Endothelial cell of umbilical vein (primary cell): ENCODE data around the gene RALGPS1. TPM values are rescaled to one million over a fixed set of nuclear protein-coding genes. Genes with fewer than 3 reads are reported as not detected.

Experiments used
- BruUV-seq: library from RNA; stranded (reverse); fragments of 400-500 nt; replicated peaks from 2 replicates; lab custom pipeline; 2021; lab: Mats Ljungman, UMichigan
- CTCF ChIA-PET: fragments of 300-600, 350-600 bp; sonication (Branson Sonifier 250); formaldehyde crosslinking; loops from one replicate; lab custom pipeline; 2021; ENCODE audit warnings: antibody characterized with exemption, inconsistent platforms; lab: Charles Lee
- POLR2A ChIA-PET: fragments of 300-600, 350-600 bp; sonication (Branson Sonifier 250); formaldehyde crosslinking; loops from one replicate; lab custom pipeline; 2021; ENCODE audit warnings: antibody characterized with exemption, inconsistent platforms; lab: Charles Lee
- DNase-seq: peaks from one replicate; pipeline ENCODE4 v3.0.0-alpha.2; 2011; ENCODE audit warnings: low read depth, low spot score
- FAIRE-seq: peaks from 2 replicates; lab custom pipeline; 2011; peaks lifted over from hg19 to GRCh38; lab: Jason Lieb, UNC
- H2AFZ ChIP-seq: 2 replicates; pipeline ENCODE4 v1.6.0; 2012; ENCODE audit warnings: low read depth, low read length, control low read depth, inconsistent platforms
- H3K27ac ChIP-seq: 2 replicates; pipeline ENCODE4 v1.5.1; 2011; ENCODE audit warnings: low read depth, mild to moderate bottlenecking, control low read depth, low read length, moderate library complexity; ENCODE audit not compliant: insufficient read depth
- H3K27me3 ChIP-seq, 2 experiments: 2 replicates each; pipeline versions ENCODE4 v1.6.0 to v1.6.1; 2011; ENCODE audit warnings: low read length in 2 of 2, mixed read lengths in 1 of 2; ENCODE audit not compliant: control insufficient read depth in 2 of 2, insufficient read depth in 2 of 2
- H3K36me3 ChIP-seq, 2 experiments: 2 replicates in 1 of 2; 3 replicates in 1 of 2; pipeline ENCODE4 v1.5.1; 2011; ENCODE audit warnings: low read length in 2 of 2, mild to moderate bottlenecking in 1 of 2, moderate library complexity in 1 of 2; ENCODE audit not compliant: control insufficient read depth in 2 of 2, insufficient read depth in 2 of 2; ENCODE audit errors: extremely low read depth in 1 of 2
- H3K4me1 ChIP-seq: 3 replicates; pipeline ENCODE4 v1.5.1; 2011; ENCODE audit warnings: mild to moderate bottlenecking, low read length; ENCODE audit not compliant: control insufficient read depth, insufficient read depth; ENCODE audit errors: extremely low read depth
- H3K4me2 ChIP-seq: 2 replicates; pipeline ENCODE4 v1.6.1; 2011; ENCODE audit warnings: low read length, control low read depth, mixed read lengths; ENCODE audit not compliant: insufficient read depth
- H3K4me3 ChIP-seq, 3 experiments: fragments of 200-600 bp in 1 of 3; sonication (generic), shearing (Covaris generic) in 1 of 3; replicated peaks in 1 of 3; 2 replicates each; pipeline ENCODE4 v1.5.1; 2011 to 2016; ENCODE audit warnings: control low read depth in 3 of 3, low read length in 3 of 3, mild to moderate bottlenecking in 2 of 3, inconsistent platforms in 1 of 3, low read depth in 1 of 3, moderate library complexity in 1 of 3; ENCODE audit not compliant: insufficient read depth in 1 of 3
- H3K79me2 ChIP-seq: 2 replicates; pipeline ENCODE4 v1.6.0; 2012; ENCODE audit warnings: low read length, inconsistent platforms; ENCODE audit not compliant: control insufficient read depth, insufficient read depth
- H3K9ac ChIP-seq: replicated peaks from 2 replicates; pipeline ENCODE3; 2011; ENCODE audit warnings: low read length, control low read depth; ENCODE audit not compliant: insufficient read depth; ENCODE audit errors: extremely low read depth
- H3K9me1 ChIP-seq: replicated peaks from 3 replicates; pipeline ENCODE4 v1.6.0; 2011; ENCODE audit warnings: mild to moderate bottlenecking, low read length; ENCODE audit not compliant: control insufficient read depth, insufficient read depth; ENCODE audit errors: extremely low read depth
- H3K9me3 ChIP-seq: replicated peaks from 2 replicates; pipeline ENCODE4 v1.5.1; 2012; ENCODE audit warnings: low read length, inconsistent platforms; ENCODE audit not compliant: control insufficient read depth, insufficient read depth
- H4K20me1 ChIP-seq: replicated peaks from 2 replicates; pipeline ENCODE3; 2011; ENCODE audit warnings: mild to moderate bottlenecking, low read length; ENCODE audit not compliant: control insufficient read depth, insufficient read depth; ENCODE audit errors: extremely low read depth
- EZH2 ChIP-seq: IDR thresholded peaks from 2 replicates; pipeline ENCODE4 v1.6.1; 2012; ENCODE audit warnings: borderline replicate concordance, low read depth, mild to moderate bottlenecking, moderate library complexity, low read length, inconsistent platforms; ENCODE audit not compliant: severe bottlenecking
- FOS ChIP-seq: IDR thresholded peaks from 2 replicates; pipeline ENCODE4 v1.6.1; 2011; ENCODE audit warnings: mild to moderate bottlenecking, low read length, moderate library complexity, borderline replicate concordance; ENCODE audit not compliant: insufficient read depth
- GATA2 ChIP-seq: IDR thresholded peaks from 2 replicates; pipeline ENCODE4 v1.7.0; 2011; ENCODE audit warnings: low read depth, mild to moderate bottlenecking, moderate library complexity, mixed read lengths, low read length; ENCODE audit not compliant: insufficient read length, insufficient read depth
- JUN ChIP-seq: IDR thresholded peaks from 2 replicates; pipeline ENCODE4 v1.6.1; 2011; ENCODE audit warnings: borderline replicate concordance, low read depth; ENCODE audit not compliant: insufficient read length, insufficient read depth
- MAX ChIP-seq: IDR thresholded peaks from 2 replicates; pipeline ENCODE4 v1.6.1; 2011; ENCODE audit not compliant: insufficient read depth, insufficient read length
- MYC ChIP-seq: IDR thresholded peaks from one replicate; pipeline ENCODE4 v1.6.1; 2011; ENCODE audit warnings: mild to moderate bottlenecking, low read depth, low read length
- POLR2A ChIP-seq: IDR thresholded peaks from 2 replicates; pipeline ENCODE4 v1.6.1; 2012; ENCODE audit warnings: low read depth, mild to moderate bottlenecking, control low read depth, low read length
- POLR2AphosphoS5 ChIP-seq: IDR thresholded peaks from 2 replicates; pipeline ENCODE4 v1.6.1; 2012; ENCODE audit warnings: low read depth, mild to moderate bottlenecking, control low read depth, low read length, moderate library complexity; ENCODE audit not compliant: insufficient read depth
- dilution Hi-C: fragments of 300-500 bp; cut with MboI; formaldehyde crosslinking; loops from one replicate; pipeline ENCODE4 v1.15.0; 2019; ENCODE audit warnings: low sequenced_read_pairs; ENCODE audit not compliant: extremely low pct_ligation_motif_present
- intact Hi-C: fragments of 100-400 bp; cut with micrococcal nuclease; formaldehyde crosslinking; loops from one replicate; pipeline ENCODE4 v1.10.0; 2022
- polyA plus RNA-seq, 4 experiments: library from polyadenylated mRNA; depleted of rRNA in 3 of 4; stranded (reverse) in 3 of 4; unstranded in 1 of 4; fragments of >200 nt; gene quantifications; 2 replicates each; pipeline versions ENCODE4 v1.2.1 to v1.2.3, GENCODE V29; 2011 to 2012; ENCODE audit warnings: missing spikeins in 1 of 4
- total RNA-seq: library from RNA; stranded (reverse); gene quantifications from 2 replicates; pipeline ENCODE4 v1.2.3, GENCODE V29; 2021
- TF ChIP-seq, protein P1 (sequence below), 2 donors: IDR thresholded peaks; 1 replicate in 1 of 2; 2 replicates in 1 of 2; pipeline ENCODE4 v1.5.1; 2011; ENCODE audit warnings: low read length in 2 of 2, mild to moderate bottlenecking in 2 of 2, moderate library complexity in 2 of 2, control low read depth in 1 of 2, inconsistent platforms in 1 of 2, low read depth in 1 of 2; ENCODE audit not compliant: insufficient read depth in 1 of 2; ENCODE audit errors: extremely low read depth in 1 of 2

RALGPS1 gene
- total and polyA plus RNA-seq, 2 donors (not counting 3 experiments of a cell fraction or from before 2014, with no cell fraction given), result 3.8 to 5.5 TPM

DNA sequence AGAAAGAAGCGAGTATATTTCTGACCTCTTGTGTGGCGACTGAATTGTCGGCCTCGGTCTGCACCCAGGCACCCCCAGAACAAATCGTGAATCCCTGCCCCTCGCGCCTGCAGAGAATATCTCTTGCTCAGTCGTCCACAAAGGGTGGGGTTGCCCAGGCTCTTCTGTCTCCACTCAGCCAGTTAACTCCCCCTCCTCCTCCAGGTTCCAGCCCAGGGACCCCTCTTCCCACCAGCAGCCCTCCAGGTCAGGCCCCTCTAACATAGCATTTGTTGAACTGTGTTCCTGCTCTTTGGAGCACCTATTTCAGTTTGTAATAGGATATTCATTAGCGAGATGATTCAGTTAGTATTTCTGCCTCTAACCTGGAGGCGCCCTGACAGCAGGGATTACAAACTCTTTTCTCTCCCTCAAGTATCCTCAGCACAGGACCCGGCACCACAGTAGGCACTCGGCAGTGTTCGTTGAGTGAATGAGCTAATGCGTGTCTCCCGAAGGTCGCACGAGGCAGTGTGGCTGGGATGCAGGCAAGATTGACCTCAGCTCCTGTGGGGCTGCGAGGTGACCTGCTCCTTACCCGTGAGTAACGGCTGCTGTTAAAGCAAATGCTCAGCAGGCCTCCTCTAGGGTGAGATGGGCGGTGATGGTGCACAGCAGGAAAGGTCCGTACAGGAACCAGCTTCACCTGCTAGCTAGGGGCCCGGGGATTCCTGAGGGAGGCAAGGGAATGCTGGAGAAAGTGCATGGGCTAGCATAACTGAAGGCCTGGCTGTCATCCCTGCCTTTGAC, 28.4 kb upstream of the RALGPS1 start:
- no peaks in the 10 kb centered on the region for H3K36me3 ChIP-seq
- no peaks in the 10 kb centered on the region for H3K9me3 ChIP-seq
- FAIRE-seq (no peak), DNase-seq (no peak)
- ChIA-PET CTCF (interaction anchor here (1.0 kb wide), 1 partner anchor 28 kb away, joined by 3 read pairs; the partner anchor contains the start of gene RALGPS1), POLR2A (interaction anchor here (0.6 kb wide), 1 partner anchor 28 kb away, joined by 3 read pairs; the partner anchor contains the start of gene RALGPS1)
- no peak overlapping the region for H3K27ac ChIP-seq
- no TSS peak for BruUV-seq
- no peaks in the 10 kb centered on the region for H4K20me1 ChIP-seq
- no peak overlapping the region for H3K4me3 ChIP-seq
- no peaks in the 10 kb centered on the region for H3K9me1 ChIP-seq
- TF ChIP-seq GATA2 (no peak), MAX (no peak), POLR2A (no peak), POLR2AphosphoS5 (no peak), EZH2 (no peak), FOS (no peak), JUN (no peak), MYC (no peak)
- TF ChIP-seq, protein P1, sequence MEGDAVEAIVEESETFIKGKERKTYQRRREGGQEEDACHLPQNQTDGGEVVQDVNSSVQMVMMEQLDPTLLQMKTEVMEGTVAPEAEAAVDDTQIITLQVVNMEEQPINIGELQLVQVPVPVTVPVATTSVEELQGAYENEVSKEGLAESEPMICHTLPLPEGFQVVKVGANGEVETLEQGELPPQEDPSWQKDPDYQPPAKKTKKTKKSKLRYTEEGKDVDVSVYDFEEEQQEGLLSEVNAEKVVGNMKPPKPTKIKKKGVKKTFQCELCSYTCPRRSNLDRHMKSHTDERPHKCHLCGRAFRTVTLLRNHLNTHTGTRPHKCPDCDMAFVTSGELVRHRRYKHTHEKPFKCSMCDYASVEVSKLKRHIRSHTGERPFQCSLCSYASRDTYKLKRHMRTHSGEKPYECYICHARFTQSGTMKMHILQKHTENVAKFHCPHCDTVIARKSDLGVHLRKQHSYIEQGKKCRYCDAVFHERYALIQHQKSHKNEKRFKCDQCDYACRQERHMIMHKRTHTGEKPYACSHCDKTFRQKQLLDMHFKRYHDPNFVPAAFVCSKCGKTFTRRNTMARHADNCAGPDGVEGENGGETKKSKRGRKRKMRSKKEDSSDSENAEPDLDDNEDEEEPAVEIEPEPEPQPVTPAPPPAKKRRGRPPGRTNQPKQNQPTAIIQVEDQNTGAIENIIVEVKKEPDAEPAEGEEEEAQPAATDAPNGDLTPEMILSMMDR (IDR thresholded peaks at IDR 0.05; ENCODE audit: extremely low read depth in 1 of 2, insufficient read depth in 1 of 2, low read depth in 1 of 2, low read length in 2 of 2), result no peak
- no peak overlapping the region for H3K9ac ChIP-seq
- no peaks in the 10 kb centered on the region for H3K27me3 ChIP-seq
- intact Hi-C loops (no loop called here), dilution Hi-C loops (no loop called here)
- H2AFZ ChIP-seq, result no peak overlapping the region
- no peaks in the 10 kb centered on the region for H3K79me2 ChIP-seq
- no peak overlapping the region for H3K4me2 ChIP-seq
- peaks cover 11% of the 10 kb centered on the region for H3K4me1 ChIP-seq
